ENCODE measurements around the gene TTLL10. TPM values are rescaled to one million over a fixed set of nuclear protein-coding genes. Genes with fewer than 3 reads are reported as not detected.

TTLL10 gene
- total RNA-seq, 1 experiment from 2014 or later = 4.0 TPM

DNA sequence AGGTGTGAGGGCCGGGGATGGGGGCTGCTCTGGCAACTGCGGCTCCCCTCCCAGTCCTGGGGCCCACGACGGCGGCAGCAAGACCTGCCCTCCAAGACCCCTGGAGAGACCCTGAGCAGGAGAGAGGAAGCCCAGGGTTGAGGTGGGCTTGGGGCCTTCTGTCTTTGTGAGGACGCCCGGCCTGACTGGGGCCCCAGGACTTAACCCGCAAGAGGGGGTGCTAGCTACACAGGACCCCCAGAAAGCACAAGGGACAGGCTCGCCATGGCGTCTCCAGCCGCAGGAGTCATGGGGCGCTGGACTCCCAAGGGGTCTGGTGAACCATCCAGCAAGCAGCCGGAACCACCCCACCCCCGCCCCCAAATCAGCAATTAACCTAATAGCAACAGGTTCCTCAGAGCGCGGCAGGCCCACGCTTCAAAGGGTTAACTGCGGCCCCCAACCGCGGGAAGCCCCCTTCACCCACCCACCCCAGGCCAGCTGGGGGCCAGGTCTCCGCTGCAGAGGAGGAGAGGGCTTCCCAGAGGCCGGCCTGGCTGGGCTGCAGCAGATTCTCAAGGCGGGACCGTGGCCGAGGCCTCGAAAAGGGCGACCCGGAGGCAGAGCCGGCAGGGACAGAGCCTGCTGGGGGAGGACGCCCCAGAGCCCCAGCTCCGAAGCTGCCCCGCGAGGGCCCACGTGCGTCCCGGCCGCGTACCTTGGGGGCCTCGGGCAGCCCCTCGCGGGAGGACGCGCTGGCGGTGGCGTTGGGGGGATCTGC is 72.3 kb downstream of the TTLL10 start:
- Histone ChIP-seq H2AFZ (no peak overlapping the region), H3K9me3 (ENCODE audit: insufficient read depth, low read depth) (no peaks in the 10 kb centered on the region), H4K20me1 (ENCODE audit: insufficient read depth) (no peaks in the 10 kb centered on the region), H3F3A (ENCODE audit: insufficient read depth, low read depth) (peaks cover 6% of the 10 kb centered on the region; the same call in 1 of the 2 replicates), H3K4me3 (no peak overlapping the region), H3K4me1 (replicated peaks; ENCODE audit: insufficient read depth) (no peaks in the 10 kb centered on the region), H3K4me2 (no peak overlapping the region), H3K27me3 (ENCODE audit: insufficient read depth, low read depth) (no peaks in the 10 kb centered on the region), H3K27ac (no peak overlapping the region), H3K79me2 (ENCODE audit: low read depth) (no peaks in the 10 kb centered on the region), H3K36me3 (ENCODE audit: low read depth) (no peaks in the 10 kb centered on the region), H3K9me2 (ENCODE audit: insufficient read depth) (no peaks in the 10 kb centered on the region)
- no peak for TF ChIP-seq CTCF (conservative IDR thresholded peaks at IDR 0.05)
- TF ChIP-seq EZH2 (IDR thresholded peaks at IDR 0.05; ENCODE audit: low read depth) = no peak
- ChIA-PET POLR2A (ENCODE audit: unreplicated experiment) (no interaction called here), CTCF (no interaction called here)
- DNase-seq = no peak
- intact Hi-C loops (cut with micrococcal nuclease; ENCODE audit: unreplicated experiment) = no loop called here
- BruUV-seq (replicated peaks) = no TSS peak

DNA sequence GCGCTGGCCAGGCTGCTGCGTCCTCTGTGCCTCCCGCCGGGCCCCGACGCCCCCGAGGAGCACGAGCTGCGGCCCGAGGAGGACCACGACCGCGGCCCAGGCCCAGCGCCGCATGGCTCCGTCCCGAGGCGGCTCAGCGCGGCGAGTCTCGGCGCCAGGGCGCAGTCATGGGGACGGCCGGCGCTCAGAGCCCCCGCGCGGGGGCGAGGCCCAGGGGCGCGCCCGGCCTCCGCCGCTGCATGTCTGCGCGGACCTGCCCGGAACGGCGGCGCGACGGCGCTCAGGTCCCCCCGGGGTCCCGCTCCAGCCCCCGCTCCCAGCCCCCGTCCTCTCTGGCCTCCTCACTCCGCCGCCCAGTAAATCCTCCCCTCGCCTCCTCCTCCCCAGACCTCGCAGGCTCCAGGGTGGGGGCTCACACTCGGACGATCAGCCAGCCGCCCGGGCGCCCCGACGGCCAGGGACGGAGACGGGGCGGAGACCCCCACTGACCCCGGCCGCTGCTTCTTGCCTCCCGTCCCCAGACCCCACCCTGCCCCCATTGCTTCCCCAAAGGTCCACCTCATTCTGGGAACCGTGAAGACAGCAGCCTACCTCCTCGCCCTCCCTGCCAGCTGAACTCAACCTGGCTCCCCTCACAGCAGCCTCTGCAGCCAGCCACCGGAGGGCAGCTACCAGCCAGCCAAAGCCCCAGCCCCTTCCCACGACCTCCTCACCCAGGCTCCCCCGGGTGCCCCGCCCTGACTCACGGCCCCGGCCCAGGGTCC is 73.1 kb downstream of the TTLL10 start, which contains the start of gene C1QTNF12:
Gene C1QTNF12 (minus strand): TSS at position 146 of the 764 bp plus-strand sequence. CDS start 32 bp downstream, at position 114.
- no peaks in the 10 kb centered on the region for H4K20me1 ChIP-seq (ENCODE audit: insufficient read depth)
- no peaks in the 10 kb centered on the region for H3K4me1 ChIP-seq (replicated peaks; ENCODE audit: insufficient read depth)
- intact Hi-C loops (cut with micrococcal nuclease; ENCODE audit: unreplicated experiment) = no loop called here
- no peak within 1 kb of the TSS for H2AFZ ChIP-seq
- no peaks in the 10 kb centered on the region for H3K9me2 ChIP-seq (ENCODE audit: insufficient read depth)
- no peaks in the 10 kb centered on the region for H3K27me3 ChIP-seq (ENCODE audit: insufficient read depth, low read depth)
- peaks cover 8% of the 10 kb centered on the region; the same call in 1 of the 2 replicates for H3F3A ChIP-seq (ENCODE audit: insufficient read depth, low read depth)
- TF ChIP-seq EZH2 (IDR thresholded peaks at IDR 0.05; ENCODE audit: low read depth) (no peak), CTCF (conservative IDR thresholded peaks at IDR 0.05) (no peak)
- ChIA-PET POLR2A (ENCODE audit: unreplicated experiment) (no interaction called here), CTCF (no interaction called here)
- no peak within 1 kb of the TSS for H3K4me3 ChIP-seq
- no peak within 1 kb of the TSS for H3K27ac ChIP-seq
- DNase-seq = no peak
- H3K36me3 ChIP-seq (ENCODE audit: low read depth) = no peaks in the 10 kb centered on the region
- no peak within 1 kb of the TSS for H3K4me2 ChIP-seq
- H3K9me3 ChIP-seq (ENCODE audit: insufficient read depth, low read depth) = no peaks in the 10 kb centered on the region
- no TSS peak for BruUV-seq (replicated peaks)
- H3K79me2 ChIP-seq (ENCODE audit: low read depth) = no peaks in the 10 kb centered on the region

GRCh38 chr1:1247341-1247913 is 73.7 kb downstream of the TTLL10 start:
- H3K27ac ChIP-seq = no peak overlapping the region
- no peaks in the 10 kb centered on the region for H3K36me3 ChIP-seq (ENCODE audit: low read depth)
- TF ChIP-seq EZH2 (IDR thresholded peaks at IDR 0.05; ENCODE audit: low read depth) (no peak), CTCF (conservative IDR thresholded peaks at IDR 0.05) (no peak)
- no peak overlapping the region for H2AFZ ChIP-seq
- no TSS peak for BruUV-seq (replicated peaks)
- ChIA-PET POLR2A (ENCODE audit: unreplicated experiment) (no interaction called here), CTCF (no interaction called here)
- H3K4me2 ChIP-seq = no peak overlapping the region
- H3K4me1 ChIP-seq (replicated peaks; ENCODE audit: insufficient read depth) = no peaks in the 10 kb centered on the region
- H3K9me2 ChIP-seq (ENCODE audit: insufficient read depth) = no peaks in the 10 kb centered on the region
- H3K4me3 ChIP-seq = no peak overlapping the region
- no peak for DNase-seq
- H3K9me3 ChIP-seq (ENCODE audit: insufficient read depth, low read depth) = no peaks in the 10 kb centered on the region
- H4K20me1 ChIP-seq (ENCODE audit: insufficient read depth) = no peaks in the 10 kb centered on the region
- H3K27me3 ChIP-seq (ENCODE audit: insufficient read depth, low read depth) = no peaks in the 10 kb centered on the region
- H3F3A ChIP-seq (ENCODE audit: insufficient read depth, low read depth) = peaks cover 12% of the 10 kb centered on the region; the same call in 1 of the 2 replicates
- no peaks in the 10 kb centered on the region for H3K79me2 ChIP-seq (ENCODE audit: low read depth)
- intact Hi-C loops (cut with micrococcal nuclease; ENCODE audit: unreplicated experiment) = no loop called here

Small RNA genes within 50 kb of the gene (microRNA-seq; reads per million reads assigned to microRNA genes)
- gene MIR200A (ENCODE audit: borderline number of aligned reads, borderline replicate concordance) (1,390 reads per million, percentile 78 among the genes with 10 or more reads in this experiment), gene MIR200B (ENCODE audit: borderline number of aligned reads, borderline replicate concordance) (31,872 reads per million, percentile 97 among the genes with 10 or more reads in this experiment), gene MIR429 (ENCODE audit: borderline number of aligned reads, borderline replicate concordance) (2,181 reads per million, percentile 81 among the genes with 10 or more reads in this experiment)

Other genes starting within 250 kb of the TTLL10 start
- gene SAMD11, start 250.0 kb upstream of the TTLL10 start, total RNA-seq (2021) = 0.59 and 2.2 TPM in 2 replicates
- 86.4 and 100 TPM in 2 replicates for gene NOC2L, start 214.6 kb upstream of the TTLL10 start, total RNA-seq (2021)
- 16.8 and 22.7 TPM in 2 replicates for gene KLHL17, start 213.3 kb upstream of the TTLL10 start, total RNA-seq (2021)
- gene PLEKHN1, start 207.4 kb upstream of the TTLL10 start, total RNA-seq (2021) = 9.1 and 11.9 TPM in 2 replicates
- gene PERM1, start 191.8 kb upstream of the TTLL10 start, total RNA-seq (2021) = 0.60 and 0.81 TPM in 2 replicates
- gene HES4, start 173.8 kb upstream of the TTLL10 start, total RNA-seq (2021) = 19.2 and 41.8 TPM in 2 replicates
- gene ISG15, start 160.4 kb upstream of the TTLL10 start, total RNA-seq (2021) = 20.9 and 37.7 TPM in 2 replicates
- 278 and 381 TPM in 2 replicates for gene AGRN, start 153.8 kb upstream of the TTLL10 start, total RNA-seq (2021)
- 3.2 and 3.6 TPM in 2 replicates for gene RNF223, start 99.6 kb upstream of the TTLL10 start, total RNA-seq (2021)
- gene C1orf159, start 57.8 kb upstream of the TTLL10 start, total RNA-seq (2021) = 26.6 and 31.1 TPM in 2 replicates
- gene TNFRSF18, start 32.7 kb downstream of the TTLL10 start, total RNA-seq (2021) = 6.9 and 14.1 TPM in 2 replicates
- 0.20 and 0.38 TPM in 2 replicates for gene TNFRSF4, start 40.3 kb downstream of the TTLL10 start, total RNA-seq (2021)
- 133 and 139 TPM in 2 replicates for gene SDF4, start 58.1 kb downstream of the TTLL10 start, total RNA-seq (2021)
- gene B3GALT6, start 58.4 kb downstream of the TTLL10 start, total RNA-seq (2021) = 16.2 and 20.8 TPM in 2 replicates
- gene C1QTNF12, start 72.8 kb downstream of the TTLL10 start, total RNA-seq (2021) = 5.2 and 11.8 TPM in 2 replicates
- gene UBE2J2, start 100.0 kb downstream of the TTLL10 start, total RNA-seq (2021) = 54.2 and 55.0 TPM in 2 replicates
- gene SCNN1D, start 106.6 kb downstream of the TTLL10 start, total RNA-seq (2021) = 4.2 and 4.3 TPM in 2 replicates
- 53.5 and 54.8 TPM in 2 replicates for gene ACAP3, start 134.1 kb downstream of the TTLL10 start, total RNA-seq (2021)
- gene PUSL1, start 134.7 kb downstream of the TTLL10 start, total RNA-seq (2021) = 18.0 and 18.9 TPM in 2 replicates
- 130 and 150 TPM in 2 replicates for gene INTS11, start 150.8 kb downstream of the TTLL10 start, total RNA-seq (2021)
- 33.7 and 37.0 TPM in 2 replicates for gene CPTP, start 150.9 kb downstream of the TTLL10 start, total RNA-seq (2021)
- gene TAS1R3, start 157.4 kb downstream of the TTLL10 start, total RNA-seq (2021) = 0.57 and 1.2 TPM in 2 replicates
- gene DVL1, start 175.5 kb downstream of the TTLL10 start, total RNA-seq (2021) = 95.8 and 98.4 TPM in 2 replicates
- gene MXRA8, start 184.7 kb downstream of the TTLL10 start, total RNA-seq (2021) = 0.55 and 0.80 TPM in 2 replicates
- gene AURKAIP1, start 201.3 kb downstream of the TTLL10 start, total RNA-seq (2021) = 164 and 210 TPM in 2 replicates
- 162 and 183 TPM in 2 replicates for gene CCNL2, start 225.5 kb downstream of the TTLL10 start, total RNA-seq (2021)
- gene MRPL20, start 233.4 kb downstream of the TTLL10 start, total RNA-seq (2021) = 90.5 and 90.8 TPM in 2 replicates
- gene ANKRD65, start 247.4 kb downstream of the TTLL10 start, total RNA-seq (2021) = 14.7 and 18.9 TPM in 2 replicates

Data from PC-9 (cell line).